ENCODE results near the gene AREL1.

Gene AREL1

GRCh38 chr14:74712499-74713394 lies at the start of gene AREL1, which contains the start of gene FCF1:
AREL1 (minus strand) TSS chr14:74713080; CDS start chr14:74685615, 27,465 bp downstream.
FCF1 (plus strand) TSS chr14:74713144; CDS start chr14:74713198, 54 bp downstream.
- no peaks in the 10 kb centered on the region for H3K9me3 ChIP-seq (ENCODE audit: control insufficient read depth, insufficient read depth, low read depth, low read length)
- H3K4me1 ChIP-seq (ENCODE audit: control insufficient read depth, insufficient read depth, low read length): peaks cover 9% of the 10 kb centered on the region
- POLR2A ChIA-PET: interaction anchor here (0.5 kb wide), 1 partner anchor 126 kb away, joined by 3 read pairs; no protein-coding TSS in a partner anchor
- CTCF ChIA-PET: interaction anchor here (0.7 kb wide), 1 partner anchor 19 kb away, joined by 3 read pairs; no protein-coding TSS in a partner anchor
- H3K4me3 ChIP-seq (ENCODE audit: low read depth, low read length): peak within 1 kb of the TSS; percentile 99
- H3K27ac ChIP-seq (ENCODE audit: extremely low read depth, low read depth, low read length): peak within 1 kb of the TSS; percentile 38; the same call in 1 of the 2 replicates
- peaks cover 28 to 30% of the 10 kb centered on the region in 2 experiments for H3K36me3 ChIP-seq (ENCODE audit: control insufficient read depth in 2 of 2, insufficient read depth in 1 of 2, low read length in 2 of 2)
- no peak for TF ChIP-seq ZBTB48 (tag by site-specific recombination; IDR thresholded peaks at IDR 0.05)
- peak; percentile 51; the same call in 1 of the 2 replicates for TF ChIP-seq ZNF639 (tag by site-specific recombination; IDR thresholded peaks at IDR 0.05)
- 0 out of 2 replicates have a peak, but pooled peaks have one; percentile 20 for TF ChIP-seq SP7 (tag by site-specific recombination; IDR thresholded peaks at IDR 0.05)
- TF ChIP-seq PRDM1 (tag by site-specific recombination; IDR thresholded peaks at IDR 0.05): peak; percentile 6; the same call in 1 of the 2 replicates
- TF ChIP-seq INSM2 (tag by site-specific recombination; IDR thresholded peaks at IDR 0.05): no peak
- peak; percentile 23; the same call in 1 of the 2 replicates for TF ChIP-seq ZNF324 (tag by site-specific recombination; IDR thresholded peaks at IDR 0.05)
- peak; percentile 35; the same call in 1 of the 2 replicates for TF ChIP-seq PRDM10 (tag by site-specific recombination; IDR thresholded peaks at IDR 0.05)
- TF ChIP-seq ZNF335 (tag by site-specific recombination; conservative IDR thresholded peaks at IDR 0.05): peak; percentile 32; the same call in 1 of the 2 replicates
- peak; percentile 99 for TF ChIP-seq ZNF518A (tag by site-specific recombination; conservative IDR thresholded peaks at IDR 0.05; ENCODE audit: low read depth)
- TF ChIP-seq ZNF660 (tag by site-specific recombination; IDR thresholded peaks at IDR 0.05): peak; percentile 56; the same call in 1 of the 2 replicates
- TF ChIP-seq ZNF580 (tag by site-specific recombination; IDR thresholded peaks at IDR 0.05): peak; percentile 31; the same call in 1 of the 2 replicates
- TF ChIP-seq ZNF600 (tag by site-specific recombination; IDR thresholded peaks at IDR 0.05): peak; percentile 60; the same call in 1 of the 2 replicates
- peak; percentile 57 for TF ChIP-seq ELK4 (IDR thresholded peaks at IDR 0.05; ENCODE audit: borderline replicate concordance, low read depth, low read length)
- no peak for TF ChIP-seq BCL6B (tag by site-specific recombination; IDR thresholded peaks at IDR 0.05)
- TF ChIP-seq ZNF148 (tag by site-specific recombination; IDR thresholded peaks at IDR 0.05; ENCODE audit: borderline replicate concordance): no peak
- no peak for TF ChIP-seq ZSCAN16 (tag by site-specific recombination; IDR thresholded peaks at IDR 0.05)
- TF ChIP-seq ZXDB (tag by site-specific recombination; IDR thresholded peaks at IDR 0.05): peak; percentile 67
